HCT116 (cell line): Measurements from ENCODE around the gene NEB. TPM values are rescaled to one million over a fixed set of nuclear protein-coding genes. Genes with fewer than 3 reads are reported as not detected.

Source experiments
- ATAC-seq: fragments of 200-7000 bp; cut with Tn5 transposase; 2 replicates; pipeline ENCODE4 v1.9.1; 2020; ENCODE audit warnings: mild to moderate bottlenecking, moderate library complexity
- BruUV-seq: library from RNA; stranded (reverse); fragments of 400-500 nt; replicated peaks from 2 replicates; lab custom pipeline; 2021; lab: Mats Ljungman, UMichigan
- CTCF ChIA-PET: fragments of 300-600 bp; sonication (Branson Sonifier 250); formaldehyde crosslinking; loops from one replicate; lab custom pipeline; 2021; ENCODE audit warnings: antibody characterized with exemption; lab: Charles Lee
- POLR2A ChIA-PET: fragments of 300-600, 350-600 bp; sonication (Branson Sonifier 250); formaldehyde crosslinking; loops from one replicate; lab custom pipeline; 2021; ENCODE audit warnings: antibody characterized with exemption; lab: Charles Lee
- RAD21 ChIA-PET, 2 experiments: fragments of 300-600 bp; sonication (Branson Sonifier 250); formaldehyde crosslinking; loops; one replicate each; lab custom pipeline; 2023; ENCODE audit warnings: low total read pairs in 2 of 2; ENCODE audit not compliant: uncharacterized antibody in 2 of 2, unreplicated experiment in 2 of 2, low non-redundant PET in 1 of 2; lab: Charles Lee
- DNase-seq: peaks from one replicate; pipeline ENCODE4 v3.0.0-alpha.2; 2010; ENCODE audit warnings: low read depth, low spot score
- H2AFZ ChIP-seq: fragments of 200-600 bp; shearing (Covaris generic), sonication (generic); 2 replicates; pipeline ENCODE4 v1.6.1; 2017; ENCODE audit warnings: low read depth, mixed run types, mixed read lengths, antibody characterized with exemption, low read length; ENCODE audit not compliant: poor library complexity, severe bottlenecking
- H3K27ac ChIP-seq: 2 replicates; pipeline ENCODE4 v1.5.1; 2012; ENCODE audit warnings: low read depth, low read length
- H3K27me3 ChIP-seq: fragments of 200-600 bp; sonication (generic); 2 replicates; pipeline ENCODE4 v1.6.1; 2016; ENCODE audit warnings: mixed run types, low read length, mixed read lengths; ENCODE audit not compliant: insufficient read depth
- H3K36me3 ChIP-seq, 2 experiments: fragments of 200-500 bp in 1 of 2; fragments of 200-600 bp in 1 of 2; sonication (Bioruptor generic) in 1 of 2; sonication (generic) in 1 of 2; 2 replicates each; pipeline versions ENCODE4 v1.5.1 to v1.6.1; 2014 to 2016; ENCODE audit warnings: low read length in 2 of 2, inconsistent platforms in 1 of 2, mixed read lengths in 1 of 2, mixed run types in 1 of 2; ENCODE audit not compliant: insufficient read depth in 2 of 2, control insufficient read depth in 1 of 2
- H3K4me1 ChIP-seq, 2 experiments: fragments of 200-600 bp in 1 of 2; sonication (generic) in 1 of 2; 2 replicates each; pipeline versions ENCODE4 v1.5.1 to v1.6.1; 2012 to 2017; ENCODE audit warnings: low read length in 2 of 2, inconsistent platforms in 1 of 2, mild to moderate bottlenecking in 1 of 2, mixed read lengths in 1 of 2, mixed run types in 1 of 2, moderate library complexity in 1 of 2; ENCODE audit not compliant: insufficient read depth in 2 of 2, control insufficient read depth in 1 of 2
- H3K4me2 ChIP-seq: fragments of 200-600 bp; sonication (generic); 2 replicates; pipeline ENCODE4 v1.6.1; 2017; ENCODE audit warnings: mixed run types, low read length, mixed read lengths
- H3K4me3 ChIP-seq, 2 experiments: fragments of 200-600 bp in 1 of 2; sonication (generic) in 1 of 2; replicated peaks in 1 of 2; 2 replicates each; pipeline ENCODE4 v1.5.1; 2011 to 2016; ENCODE audit warnings: low read length in 2 of 2, control low read depth in 1 of 2, low read depth in 1 of 2, mild to moderate bottlenecking in 1 of 2, mixed read lengths in 1 of 2, mixed run types in 1 of 2
- H3K79me2 ChIP-seq: fragments of 200-600 bp; sonication (generic); 2 replicates; pipeline ENCODE4 v1.6.1; 2017; ENCODE audit warnings: mild to moderate bottlenecking, mixed run types, low read length, moderate library complexity, mixed read lengths; ENCODE audit not compliant: insufficient read depth
- H3K9ac ChIP-seq: fragments of 200-600 bp; sonication (generic); 2 replicates; pipeline ENCODE4 v1.6.1; 2016; ENCODE audit warnings: low read length, mixed read lengths
- H3K9me2 ChIP-seq: fragments of 200-600 bp; sonication (generic), shearing (Covaris generic); 2 replicates; pipeline ENCODE4 v1.6.1; 2017; ENCODE audit warnings: mixed run types, mild to moderate bottlenecking, moderate library complexity; ENCODE audit not compliant: insufficient read depth
- H3K9me3 ChIP-seq, 2 experiments: fragments of 200-500 bp in 1 of 2; fragments of 200-600 bp in 1 of 2; sonication (Bioruptor generic) in 1 of 2; sonication (generic) in 1 of 2; 2 replicates each; pipeline ENCODE4 v1.6.1; 2014 to 2017; ENCODE audit warnings: low read length in 2 of 2, mixed read lengths in 2 of 2, inconsistent platforms in 1 of 2, low read depth in 1 of 2, mild to moderate bottlenecking in 1 of 2, mixed run types in 1 of 2, moderate library complexity in 1 of 2; ENCODE audit not compliant: control insufficient read depth in 1 of 2, insufficient read depth in 1 of 2
- H4K20me1 ChIP-seq: fragments of 200-600 bp; sonication (generic), shearing (Covaris generic); 2 replicates; pipeline ENCODE4 v1.6.1; 2017; ENCODE audit warnings: mixed run types, mild to moderate bottlenecking, moderate library complexity; ENCODE audit not compliant: insufficient read depth
- CBX3 ChIP-seq: IDR thresholded peaks from 2 replicates; pipeline ENCODE4 v1.6.1; 2012; ENCODE audit warnings: low read depth
- EGR1 ChIP-seq: IDR thresholded peaks from 2 replicates; pipeline ENCODE4 v1.6.1; 2012; ENCODE audit warnings: low read depth
- ELF1 ChIP-seq: IDR thresholded peaks from 2 replicates; pipeline ENCODE4 v1.6.1; 2012; ENCODE audit warnings: low read depth, borderline replicate concordance
- EZH2 ChIP-seq: fragments of 200-600 bp; sonication (generic); IDR thresholded peaks from 2 replicates; pipeline ENCODE4 v1.6.1; 2017; ENCODE audit warnings: antibody characterized with exemption, mixed run types
- EZH2phosphoT487 ChIP-seq: fragments of 200-600 bp; IDR thresholded peaks from 2 replicates; pipeline ENCODE4 v1.6.1; 2018; ENCODE audit warnings: antibody characterized with exemption, borderline replicate concordance
- FOSL1 ChIP-seq: IDR thresholded peaks from 2 replicates; pipeline ENCODE4 v1.6.1; 2012; ENCODE audit warnings: low read depth
- POLR2A ChIP-seq: IDR thresholded peaks from 2 replicates; pipeline ENCODE4 v1.7.0; 2011; ENCODE audit warnings: borderline replicate concordance; ENCODE audit not compliant: insufficient read depth, insufficient read length; ENCODE audit errors: extremely low read depth
- RAD21 ChIP-seq: IDR thresholded peaks from 2 replicates; pipeline ENCODE4 v1.6.1; 2012; ENCODE audit warnings: low read depth, mild to moderate bottlenecking
- REST ChIP-seq: IDR thresholded peaks from 2 replicates; pipeline ENCODE4 v1.6.1; 2012; ENCODE audit warnings: low read depth
- SRF ChIP-seq: IDR thresholded peaks from 2 replicates; pipeline ENCODE4 v1.6.1; 2012; ENCODE audit warnings: low read depth
- TCF7L2 ChIP-seq: IDR thresholded peaks from 2 replicates; pipeline ENCODE4 v1.7.0; 2011; ENCODE audit warnings: borderline replicate concordance, inconsistent platforms; ENCODE audit not compliant: insufficient read depth, insufficient read length; ENCODE audit errors: extremely low read depth
- ZBTB33 ChIP-seq: IDR thresholded peaks from 2 replicates; pipeline ENCODE4 v1.6.1; 2011; ENCODE audit warnings: mild to moderate bottlenecking, low read length, moderate library complexity; ENCODE audit not compliant: insufficient replicate concordance; ENCODE audit errors: extremely low read depth
- ZFX ChIP-seq: fragments of 450-650 bp; IDR thresholded peaks from 2 replicates; pipeline ENCODE4 v1.6.1; 2017
- intact Hi-C: fragments of 100-400 bp; cut with micrococcal nuclease; formaldehyde crosslinking; loops from 2 replicates; pipeline ENCODE4 v1.10.0; 2022
- total RNA-seq: library from RNA; stranded (reverse); gene quantifications from one replicate; pipeline ENCODE4 v1.2.1, GENCODE V29; 2021; ENCODE audit not compliant: unreplicated experiment

Gene NEB
- total RNA-seq, 1 experiment from 2014 or later, result 0.34 TPM

GRCh38 chr2:151459358-151459757 lies 274.9 kb downstream of the NEB start:
- Histone ChIP-seq H3K9me2 (no peaks in the 10 kb centered on the region), H3K36me3 (peaks cover 55 to 64% of the 10 kb centered on the region in 2 experiments), H3K4me1 (no peaks in the 10 kb centered on the region), H3K9ac (no peak overlapping the region), H3K4me2 (no peak overlapping the region), H3K27ac (no peak overlapping the region), H3K4me3 (no peak overlapping the region), H3K27me3 (no peaks in the 10 kb centered on the region), H3K79me2 (peaks cover 34% of the 10 kb centered on the region), H2AFZ (no peak overlapping the region), H3K9me3 (no peaks in the 10 kb centered on the region), H4K20me1 (peaks cover 3% of the 10 kb centered on the region; the same call in 1 of the 2 replicates)
- ChIA-PET POLR2A (interaction anchor here (0.7 kb wide), 1 partner anchor 120 kb away, joined by 3 read pairs; no protein-coding TSS in a partner anchor), CTCF (no interaction called here), RAD21 (no interaction called here)
- DNase-seq (no peak), ATAC-seq (no peak)
- TF ChIP-seq ZBTB33, result no peak
- TF ChIP-seq EZH2phosphoT487, result no peak
- no peak for TF ChIP-seq EGR1
- no peak for TF ChIP-seq ELF1
- no peak for TF ChIP-seq FOSL1
- TF ChIP-seq TCF7L2, result no peak
- no peak for TF ChIP-seq POLR2A
- no peak for TF ChIP-seq CBX3
- no peak for TF ChIP-seq EZH2
- TF ChIP-seq REST, result no peak
- TF ChIP-seq ZFX, result no peak
- TF ChIP-seq RAD21, result no peak
- TF ChIP-seq SRF, result no peak
- intact Hi-C loops, result no loop called here
- BruUV-seq, result no TSS peak
